HCT116 (cell line): ENCODE results near the gene OSBPL8.

Experiments used
- CTCF ChIP-seq, 3 experiments: fragments of 200-600 bp in 1 of 3; sonication (generic) in 1 of 3; IDR thresholded peaks in 2 of 3; conservative IDR thresholded peaks in 1 of 3; 2 replicates each; pipeline ENCODE4 v1.5.1; 2012 to 2017; ENCODE audit warnings: low read depth in 2 of 3, low read length in 2 of 3, antibody characterized with exemption in 1 of 3, borderline replicate concordance in 1 of 3, control low read depth in 1 of 3, mild to moderate bottlenecking in 1 of 3, mixed read lengths in 1 of 3, mixed run types in 1 of 3, moderate library complexity in 1 of 3; ENCODE audit not compliant: insufficient read depth in 1 of 3
- JUND ChIP-seq: IDR thresholded peaks from 2 replicates; pipeline ENCODE4 v1.6.1; 2012
- POLR2A ChIP-seq: IDR thresholded peaks from 2 replicates; pipeline ENCODE4 v1.7.0; 2011; ENCODE audit warnings: borderline replicate concordance; ENCODE audit not compliant: insufficient read depth, insufficient read length; ENCODE audit errors: extremely low read depth
- YY1 ChIP-seq: IDR thresholded peaks from 2 replicates; pipeline ENCODE4 v1.6.1; 2011; ENCODE audit warnings: low read length, low read depth, moderate library complexity, mild to moderate bottlenecking; ENCODE audit not compliant: insufficient replicate concordance; ENCODE audit errors: extremely low read depth

DNA sequence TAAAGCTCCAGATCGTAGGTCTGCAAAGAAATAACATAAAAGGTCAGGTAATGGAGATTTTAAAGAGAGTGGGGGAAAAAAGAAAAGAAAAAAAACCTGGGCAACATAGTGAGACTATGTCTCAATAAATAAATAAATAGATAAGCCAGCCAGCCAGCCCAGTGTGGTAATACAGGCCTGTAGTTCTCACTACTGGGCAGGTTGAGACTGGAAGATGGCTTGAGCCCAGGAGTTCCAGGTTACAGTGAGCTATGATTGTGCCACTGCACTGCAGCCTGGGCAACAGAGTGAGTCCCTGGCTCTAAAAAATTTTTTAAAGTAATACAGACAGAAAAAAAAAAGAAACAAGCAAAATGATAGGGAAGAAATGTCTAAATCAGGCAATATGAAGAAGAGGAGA is 168.1 kb downstream of the OSBPL8 start:
- TF ChIP-seq CTCF (IDR thresholded peaks at IDR 0.05 in 2 of 3, conservative IDR thresholded peaks at IDR 0.05 in 1 of 3; ENCODE audit: borderline replicate concordance in 1 of 3, insufficient read depth in 1 of 3, low read depth in 2 of 3, low read length in 2 of 3): no peak
- TF ChIP-seq JUND: no peak
- TF ChIP-seq POLR2A: no peak
- TF ChIP-seq YY1: no peak
